Suppressor macrophage treated with lipopolysaccharide for 4 hours (primary cell): ENCODE data around the gene CST7.

Experiments
- DNase-seq: peaks from one replicate; pipeline ENCODE4 v3.0.0-alpha.2; 2020

The CST7 gene

GRCh38 chr20:25006431-25007167 is 57.5 kb downstream of the CST7 start:
- no peak for DNase-seq

DNA sequence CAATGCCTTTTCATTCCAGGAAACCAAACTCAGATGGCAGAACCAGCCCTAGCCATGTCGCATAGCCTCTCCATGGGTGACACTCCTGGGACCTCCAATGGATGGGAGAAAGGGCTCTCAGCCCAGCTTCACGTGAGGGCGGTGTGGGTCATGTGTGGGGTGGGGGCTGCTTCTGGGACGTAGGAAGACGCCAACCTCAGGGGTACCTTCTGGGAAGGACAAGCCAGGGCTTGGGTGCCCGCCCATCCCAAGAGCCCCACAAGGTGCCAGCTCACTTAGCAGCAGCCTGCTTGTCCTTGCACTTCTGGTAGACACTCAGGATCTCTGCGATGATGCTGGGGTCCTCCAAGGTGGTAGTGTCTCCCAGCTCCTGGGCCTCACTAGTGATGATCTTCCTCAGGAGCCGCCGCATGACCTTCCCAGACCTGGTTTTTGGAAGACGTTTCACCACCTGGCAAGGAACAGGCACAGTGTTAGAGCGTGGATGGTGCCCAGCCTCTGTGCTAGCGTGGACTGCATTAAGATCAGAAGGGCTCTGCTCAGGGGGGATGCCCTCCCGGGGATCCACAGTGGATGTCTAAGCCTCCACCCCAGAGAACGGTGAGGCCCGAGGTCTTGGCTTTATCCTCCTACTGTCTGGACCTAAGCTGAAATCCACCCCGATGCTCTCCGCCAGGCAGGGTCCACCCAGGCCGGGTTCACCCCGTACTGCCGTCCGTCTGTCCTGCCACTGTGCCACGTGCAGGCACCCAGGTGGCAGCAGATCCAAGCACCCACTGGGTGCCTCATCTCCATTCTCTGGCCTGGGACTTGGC is 58.6 kb downstream of the CST7 start:
- DNase-seq, result no peak

GRCh38 chr20:25008388-25009217 is 59.5 kb downstream of the CST7 start:
- DNase-seq, result no peak
